Lung microvascular endothelial cell (primary cell): ENCODE measurements around the gene CCDC188. TPM values are rescaled to one million over a fixed set of nuclear protein-coding genes. Genes with fewer than 3 reads are reported as not detected.

Source experiments
- DNase-seq, 2 donors: peaks; one replicate each; pipeline versions ENCODE4 v3.0.0 to v3.0.0-alpha.2; 2010; ENCODE audit warnings: low read depth in 2 of 2
- total RNA-seq: library from RNA; depleted of rRNA; stranded (reverse); fragments of >200 nt; gene quantifications from 2 replicates; pipeline ENCODE4 v1.2.1, GENCODE V29; 2014

The CCDC188 gene
- total RNA-seq, 1 donor from 2014 or later: 3.6 TPM

- DNase-seq: no peak
Measured at GRCh38 chr22:20118300-20119020, 32.4 kb downstream of the CCDC188 start.

GRCh38 chr22:20117633-20118299 is 33.1 kb downstream of the CCDC188 start:
- DNase-seq: peak; percentile 29 to 39

DNA sequence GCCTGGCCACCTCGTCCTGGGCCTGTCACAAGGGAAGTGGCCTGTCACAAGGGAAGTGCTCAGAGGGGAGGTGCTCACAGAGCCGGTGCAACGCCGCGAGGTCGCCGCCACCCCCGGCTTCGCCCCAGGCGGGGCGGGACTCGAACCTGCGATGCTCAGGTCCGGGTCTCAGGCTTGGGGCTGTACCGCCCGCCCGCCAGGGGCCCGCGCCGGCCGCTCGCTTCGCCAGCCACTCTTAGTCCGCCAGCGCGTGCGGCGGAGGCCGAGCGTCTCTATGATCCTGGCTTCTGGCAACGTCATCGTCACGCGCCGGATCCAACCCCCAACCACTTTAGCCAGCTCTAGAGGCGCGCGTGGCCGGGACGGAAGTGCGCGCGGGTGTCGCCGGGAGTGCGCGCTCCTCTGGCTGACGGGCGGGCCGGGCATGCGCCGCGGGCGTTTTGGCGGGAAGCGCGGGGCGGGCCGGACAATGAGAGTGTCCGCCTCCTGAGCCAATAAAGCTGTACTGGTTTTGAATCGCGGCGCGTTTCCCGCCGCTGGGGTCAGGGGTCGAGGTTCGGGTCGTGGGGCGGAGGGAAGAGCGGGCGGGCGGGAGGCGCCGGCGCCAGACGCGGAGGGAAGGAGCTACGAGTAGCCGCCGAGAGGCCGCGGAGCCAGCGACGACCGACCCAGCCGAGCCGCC is 33.8 kb downstream of the CCDC188 start, which contains the start of gene TRMT2A:
Gene TRMT2A (minus strand): TSS at position 276 of the 682 bp plus-strand sequence. CDS start 320 bp downstream, outside the sequence.
- peak; percentile 99 to 100 for DNase-seq

- DNase-seq: no peak
Measured at GRCh38 chr22:20116376-20116950, 34.4 kb downstream of the CCDC188 start.

DNA sequence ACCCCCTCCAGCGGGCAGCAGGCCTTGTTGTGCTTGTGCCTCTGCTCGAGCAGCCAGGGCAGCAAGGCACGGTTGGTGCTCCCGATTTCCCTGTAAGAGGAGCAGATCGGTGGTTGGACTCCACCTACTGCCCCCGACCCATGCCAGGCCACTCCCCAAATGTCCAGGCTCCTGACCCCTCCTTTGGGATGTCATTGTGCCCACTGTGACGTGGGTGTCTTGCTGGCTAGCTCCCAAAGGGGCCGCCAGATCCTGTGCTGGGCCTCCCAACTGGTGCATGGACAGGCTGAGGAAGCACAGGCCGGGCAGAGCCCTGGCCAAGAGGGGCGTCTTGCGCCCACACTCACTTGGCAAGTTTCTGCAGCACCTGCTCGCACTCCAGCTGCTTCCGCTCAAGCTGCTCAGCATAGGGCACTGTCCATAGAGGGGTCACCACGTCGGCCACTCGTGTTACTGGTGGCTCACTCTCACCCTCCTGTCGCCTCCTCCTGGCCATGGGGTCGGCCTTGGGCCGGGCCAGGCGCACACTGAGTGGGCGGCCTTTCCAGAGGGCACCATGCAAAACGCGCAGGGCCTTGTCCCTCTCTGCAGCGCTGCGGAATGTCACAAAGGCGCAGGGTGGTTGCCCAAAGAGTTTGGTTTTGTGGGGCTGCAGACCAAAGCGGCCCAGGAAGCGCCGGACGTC is 35.0 kb downstream of the CCDC188 start, which contains the start of gene RANBP1:
Gene RANBP1 (plus strand): TSS at position 414 of the 685 bp plus-strand sequence. CDS start 81 bp downstream, at position 495.
- no peak for DNase-seq

- DNase-seq: no peak
Measured at GRCh38 chr22:20114506-20115475, 36.1 kb downstream of the CCDC188 start.

DNA sequence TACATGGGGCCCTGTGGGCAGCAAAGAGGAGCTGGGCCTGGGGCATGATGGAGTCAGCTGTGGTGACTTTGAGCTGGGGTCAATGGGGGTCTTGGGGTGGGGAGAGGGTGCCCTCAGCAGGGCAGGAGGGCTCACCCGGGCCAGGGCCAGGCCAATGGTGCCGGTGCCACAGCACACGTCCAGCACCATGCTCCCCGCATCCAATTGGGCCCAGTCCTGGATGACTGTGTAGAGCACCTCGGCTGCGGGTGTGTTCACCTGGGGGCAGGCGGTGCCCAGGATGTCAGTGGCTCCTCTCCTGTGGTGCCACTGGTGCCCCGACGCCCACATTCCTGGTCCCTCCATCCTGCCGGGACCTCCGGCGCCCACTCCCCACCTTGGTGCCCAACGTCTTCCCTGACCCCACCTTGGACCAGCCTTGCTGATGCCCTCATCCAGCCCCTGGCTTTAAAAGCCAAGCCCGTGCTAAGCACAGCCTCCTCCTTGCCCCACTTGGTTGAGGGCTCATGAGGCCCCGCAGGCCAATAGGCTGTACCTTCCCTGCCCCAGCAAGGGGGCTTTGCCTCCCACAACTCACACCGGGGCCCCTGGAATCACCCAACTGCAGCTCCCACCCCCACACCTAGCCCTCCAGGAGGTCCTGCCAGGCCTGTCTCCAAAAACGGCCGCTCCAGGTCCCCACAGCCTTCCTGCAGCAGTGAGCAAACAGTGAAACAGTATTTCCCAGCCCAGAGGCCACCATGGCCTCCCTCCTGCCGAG is 37.1 kb downstream of the CCDC188 start:
- no peak for DNase-seq

- no peak for DNase-seq
Measured at GRCh38 chr22:20112623-20113511, 38.0 kb downstream of the CCDC188 start.

DNA sequence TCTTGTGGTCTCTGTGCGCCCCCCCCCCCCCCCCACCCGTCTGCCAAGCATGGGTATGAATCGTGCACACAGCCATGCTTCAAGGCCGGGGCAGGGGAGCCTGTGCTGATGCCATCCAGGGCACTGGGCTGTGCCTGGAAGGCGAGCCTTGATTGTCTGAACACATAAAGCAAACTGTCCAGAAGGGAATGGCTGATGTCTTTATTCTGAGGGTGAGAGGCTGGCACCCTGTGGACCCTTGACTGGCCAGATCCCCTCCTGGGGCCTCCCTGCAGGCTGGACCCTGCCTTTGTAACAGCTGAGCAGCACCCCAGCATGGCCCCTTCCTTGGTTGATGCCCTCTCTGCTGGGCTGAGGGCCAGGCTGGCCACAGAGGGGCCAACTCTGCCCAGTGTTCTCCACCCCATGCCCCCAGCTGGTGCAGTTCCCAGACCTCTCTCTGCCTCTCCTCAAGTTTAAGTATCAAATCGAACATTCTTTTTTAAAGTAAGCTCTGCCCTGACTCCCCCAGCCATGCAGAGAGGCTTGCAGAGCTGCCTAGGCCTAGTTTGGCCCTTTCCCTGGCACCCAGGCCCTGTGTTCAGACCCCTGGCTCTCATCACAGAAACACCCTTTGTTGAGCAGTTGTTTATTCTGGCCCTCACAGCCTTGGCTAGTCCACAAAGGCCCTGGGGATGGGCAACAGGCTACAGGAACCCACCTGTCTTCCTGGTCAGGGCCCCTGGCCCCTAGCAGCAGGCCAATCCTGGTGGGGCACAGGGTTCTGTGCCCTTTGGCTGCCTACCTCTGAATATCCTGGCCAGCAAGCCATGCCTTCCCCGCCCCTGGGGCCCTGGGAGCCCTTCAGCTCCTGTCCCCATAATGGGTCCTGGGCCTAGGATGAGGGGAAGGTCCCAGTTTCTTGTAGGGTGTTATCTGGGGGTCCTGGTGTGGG is 38.9 kb downstream of the CCDC188 start:
- DNase-seq: peak in 1 of 2 donors; percentile 36

- peak; percentile 43 to 63 for DNase-seq
Measured at GRCh38 chr22:20111045-20111688, 39.7 kb downstream of the CCDC188 start.

DNA sequence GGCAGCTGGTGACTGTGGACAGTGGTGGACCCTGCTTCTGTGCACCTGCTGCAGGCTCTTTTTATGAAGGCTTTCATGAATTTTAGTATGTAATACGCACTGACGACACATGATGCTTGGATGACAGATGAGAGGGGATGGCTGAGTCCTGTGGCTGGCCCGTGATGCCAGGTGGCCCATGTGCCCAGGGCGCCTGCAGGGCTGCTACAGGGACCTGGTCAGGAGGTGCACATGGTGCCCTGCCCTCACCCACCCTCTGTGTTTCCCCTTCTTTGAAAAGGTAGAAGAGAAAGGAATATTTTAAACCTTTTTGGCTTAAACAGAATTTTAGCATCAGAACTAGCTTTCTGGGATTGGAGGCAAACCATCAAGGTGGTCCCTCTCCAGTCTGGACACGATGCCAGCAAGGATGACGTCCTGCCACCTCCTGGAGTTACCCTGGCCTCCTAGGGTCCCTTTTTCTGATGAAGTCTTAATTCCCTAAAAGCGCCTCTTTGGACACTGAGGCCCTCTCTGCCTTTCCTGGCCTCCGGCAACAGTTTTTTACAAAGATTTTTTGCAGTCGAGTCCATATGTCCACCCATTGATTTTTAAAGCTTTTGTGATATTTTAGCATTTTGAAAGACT is 40.4 kb downstream of the CCDC188 start:
- no peak for DNase-seq

DNA sequence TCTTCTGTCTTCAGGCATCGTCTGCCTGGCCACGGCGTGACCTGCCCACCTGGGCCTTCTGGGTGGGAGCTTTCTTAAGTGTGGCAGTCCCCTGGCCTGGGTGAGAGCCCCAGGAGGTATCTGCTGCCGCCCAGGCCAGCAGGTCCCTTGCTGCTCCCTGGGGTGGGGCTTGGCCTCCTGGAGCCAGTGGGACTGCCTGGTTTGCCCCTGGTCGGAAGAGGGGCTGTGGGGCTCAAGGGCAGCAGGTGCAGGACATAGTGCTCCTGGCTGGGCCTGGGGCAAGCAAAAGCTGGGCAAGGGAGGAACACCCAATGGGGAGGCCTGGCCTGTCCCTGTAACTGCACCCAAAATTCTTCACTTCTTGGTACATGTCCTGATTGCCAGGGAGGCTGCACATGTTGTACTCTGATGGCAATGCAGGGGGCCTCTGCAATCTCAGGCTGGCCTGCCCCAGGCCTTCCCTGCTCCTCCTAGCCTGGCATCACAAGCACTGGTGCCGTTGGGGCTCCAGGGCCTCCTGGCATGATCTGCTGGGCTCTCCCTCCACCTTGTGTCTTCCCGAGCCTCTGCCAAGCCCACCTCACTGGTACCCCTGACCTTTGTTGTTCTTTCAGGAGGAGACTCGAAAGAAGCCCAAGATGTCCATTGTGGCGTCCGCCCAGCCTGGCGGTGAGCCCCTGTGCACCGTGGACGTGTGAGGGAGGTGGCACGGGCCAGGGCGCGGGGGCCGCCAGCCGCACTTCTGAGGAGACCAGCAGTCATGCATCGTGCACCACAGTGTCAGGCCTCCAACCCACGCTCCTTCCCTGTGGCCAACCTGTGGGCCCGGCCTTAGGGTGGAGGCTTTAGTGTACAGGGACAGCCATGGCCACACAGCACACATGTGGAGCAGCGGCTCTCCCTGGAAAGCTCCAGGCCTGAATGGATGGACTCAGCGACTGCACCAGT is 41.2 kb downstream of the CCDC188 start:
- no peak for DNase-seq

DNA sequence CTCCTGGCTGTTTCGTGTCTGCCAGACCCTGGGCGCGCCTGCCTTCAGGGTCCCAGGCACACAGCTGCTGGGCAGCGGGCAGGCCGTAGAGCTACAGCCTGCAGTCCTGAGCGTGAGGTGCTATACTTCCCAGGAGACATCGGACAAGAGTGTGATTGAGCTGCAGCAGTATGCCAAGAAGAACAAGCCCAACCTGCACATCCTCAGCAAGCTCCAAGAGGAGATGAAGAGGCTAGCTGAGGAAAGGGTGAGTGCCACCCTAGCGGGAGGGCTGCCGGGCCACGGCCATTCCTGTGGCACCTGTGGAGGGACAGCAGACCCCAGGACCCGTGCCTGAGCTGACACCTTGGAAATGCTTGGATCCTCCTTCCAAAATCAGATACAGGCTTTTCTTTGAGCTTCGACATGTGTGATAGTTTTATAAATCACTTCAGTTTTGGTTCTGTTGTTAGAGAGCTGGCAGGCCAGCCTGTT is 42.1 kb downstream of the CCDC188 start:
- no peak for DNase-seq

DNA sequence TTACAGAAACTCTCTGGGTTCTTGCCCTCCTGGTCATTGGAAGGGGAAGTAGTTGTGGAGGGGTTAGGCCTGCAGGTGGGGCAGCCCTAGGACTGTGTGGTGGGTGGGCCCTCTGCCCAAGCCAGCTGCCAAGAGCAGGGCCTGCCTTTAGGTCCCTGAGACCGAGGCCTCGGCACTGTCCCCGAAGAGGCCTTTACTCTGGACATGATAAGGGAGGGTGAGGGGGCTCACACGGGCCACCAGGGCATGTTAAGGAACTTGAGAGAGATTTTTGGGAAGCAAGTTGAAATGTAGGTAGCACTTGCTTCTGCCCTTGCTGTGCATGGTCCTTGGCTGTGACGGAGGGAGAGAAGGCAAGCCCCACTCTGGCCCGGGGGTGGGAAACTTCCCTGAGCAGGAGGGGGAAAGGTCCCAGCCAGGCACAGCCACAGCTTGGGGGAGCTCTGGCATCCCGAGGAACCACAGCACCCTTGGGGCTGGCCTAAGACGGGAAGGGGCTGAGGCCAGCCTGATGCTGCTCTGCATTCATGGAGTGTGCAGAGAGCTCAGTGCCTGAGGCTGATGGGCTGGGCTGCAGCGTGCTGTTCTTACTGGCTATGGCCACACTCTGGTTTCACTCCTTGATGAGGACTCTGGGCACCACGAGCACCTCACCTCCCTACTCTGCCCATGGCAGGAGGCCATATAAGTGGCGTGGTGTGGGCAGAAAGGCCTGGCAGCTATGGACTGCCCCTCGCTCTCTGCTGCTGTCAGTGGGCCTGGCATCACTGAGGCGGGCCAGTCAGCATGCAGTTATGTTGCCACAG is 42.7 kb downstream of the CCDC188 start:
- no peak for DNase-seq
